ENCODE measurements around the gene KDM4F. TPM values are rescaled to one million over a fixed set of nuclear protein-coding genes. Genes with fewer than 3 reads are reported as not detected.

Gene KDM4F
- polyA plus RNA-seq, 1 donor from 2014 or later: not detected

DNA sequence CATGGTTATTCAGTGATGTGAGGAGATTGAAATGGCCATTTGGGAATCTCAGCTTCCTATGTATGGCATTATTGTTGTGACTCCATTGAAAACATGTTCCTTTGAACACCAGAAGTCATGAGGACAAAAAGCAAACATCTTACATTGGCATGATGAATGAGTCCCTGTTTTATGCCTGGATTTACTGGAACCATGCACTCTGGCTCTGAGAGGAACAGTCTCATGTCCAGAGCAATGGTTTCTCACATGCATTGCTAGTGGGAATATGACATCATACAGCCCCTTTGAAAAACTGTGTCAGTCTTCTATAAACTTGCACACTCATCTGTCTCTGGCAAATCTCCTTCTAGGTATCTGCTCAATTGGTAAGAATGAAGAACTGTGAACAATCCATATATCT is 3.4 kb upstream of the KDM4F start:
- no peaks in the 10 kb centered on the region for H3K9me3 Mint-ChIP-seq

DNA sequence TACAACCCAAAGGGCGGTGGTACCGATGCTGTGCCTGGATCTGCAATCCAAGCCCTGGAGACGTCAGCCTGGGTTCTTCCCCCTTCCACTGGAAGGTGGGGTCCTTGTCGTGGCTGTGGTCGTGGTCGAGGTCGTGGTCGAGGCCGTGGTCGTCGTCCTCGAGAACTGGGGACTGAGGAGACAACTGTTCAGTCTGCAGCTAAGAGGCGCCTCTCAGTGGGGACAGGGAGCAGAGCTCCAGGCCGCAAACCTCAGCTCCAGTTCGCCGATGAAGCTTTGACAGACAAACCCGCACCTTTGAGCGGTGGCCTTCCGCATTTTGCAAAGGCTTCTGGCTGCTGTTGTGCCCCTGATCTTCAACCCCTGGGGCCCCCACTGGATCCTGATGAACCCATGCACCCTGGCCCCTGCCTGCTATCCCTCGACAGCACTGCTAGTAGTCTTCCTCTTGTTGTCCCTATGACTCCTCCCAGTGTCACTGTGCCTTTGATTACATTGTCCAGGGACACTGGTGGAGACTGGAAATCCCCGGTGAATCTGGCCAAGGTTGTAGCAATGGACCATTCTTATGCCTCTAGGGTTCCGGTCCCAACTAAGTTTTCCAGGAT is 1.5 kb downstream of the KDM4F start:
- peak overlapping the region in 1 of 3 donors; percentile 80 for H3K27ac Mint-ChIP-seq
- H3K9me3 Mint-ChIP-seq: no peaks in the 10 kb centered on the region
- peaks cover 0 to 11% (median 7%) of the 10 kb centered on the region in 3 donors for H3K4me1 Mint-ChIP-seq
- H3K36me3 Mint-ChIP-seq: no peaks in the 10 kb centered on the region
- no peak overlapping the region for H3K4me3 Mint-ChIP-seq
- peaks cover 18% of the 10 kb centered on the region for H3K27me3 Mint-ChIP-seq

More for the DNA sequence above, 3.4 kb upstream of the KDM4F start:
- Mint-ChIP-seq H3K27ac (no peak overlapping the region), H3K4me3 (no peak overlapping the region), H3K27me3 (peaks cover 11% of the 10 kb centered on the region), H3K36me3 (no peaks in the 10 kb centered on the region), H3K4me1 (no peaks in the 10 kb centered on the region)

DNA sequence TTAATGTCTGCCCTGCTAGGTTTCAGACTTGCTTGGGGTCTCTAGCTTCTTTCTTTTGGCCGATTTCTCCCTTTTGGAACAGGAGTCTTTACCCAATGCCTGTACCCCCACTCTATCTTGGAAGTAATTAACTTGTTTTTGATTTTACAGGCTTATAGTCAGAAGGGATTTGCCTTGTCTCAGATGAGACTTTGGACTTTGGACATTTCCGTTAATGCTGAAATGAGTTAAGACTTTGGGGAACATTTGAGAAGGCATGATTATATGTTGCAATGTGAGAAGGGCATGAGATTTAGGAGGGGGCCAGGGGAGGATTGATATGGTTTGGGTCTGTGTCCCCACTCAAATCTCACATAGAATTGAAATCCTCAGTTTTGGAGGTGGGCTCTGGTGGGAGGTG is 5.1 kb downstream of the KDM4F start:
- no peaks in the 10 kb centered on the region for H3K9me3 Mint-ChIP-seq
- peaks cover 13% of the 10 kb centered on the region for H3K27me3 Mint-ChIP-seq
- H3K4me1 Mint-ChIP-seq: peaks cover 0 to 11% (median 7%) of the 10 kb centered on the region in 3 donors
- H3K4me3 Mint-ChIP-seq: no peak overlapping the region
- no peaks in the 10 kb centered on the region for H3K36me3 Mint-ChIP-seq
- peak overlapping the region in 1 of 3 donors; percentile 81 for H3K27ac Mint-ChIP-seq

DNA sequence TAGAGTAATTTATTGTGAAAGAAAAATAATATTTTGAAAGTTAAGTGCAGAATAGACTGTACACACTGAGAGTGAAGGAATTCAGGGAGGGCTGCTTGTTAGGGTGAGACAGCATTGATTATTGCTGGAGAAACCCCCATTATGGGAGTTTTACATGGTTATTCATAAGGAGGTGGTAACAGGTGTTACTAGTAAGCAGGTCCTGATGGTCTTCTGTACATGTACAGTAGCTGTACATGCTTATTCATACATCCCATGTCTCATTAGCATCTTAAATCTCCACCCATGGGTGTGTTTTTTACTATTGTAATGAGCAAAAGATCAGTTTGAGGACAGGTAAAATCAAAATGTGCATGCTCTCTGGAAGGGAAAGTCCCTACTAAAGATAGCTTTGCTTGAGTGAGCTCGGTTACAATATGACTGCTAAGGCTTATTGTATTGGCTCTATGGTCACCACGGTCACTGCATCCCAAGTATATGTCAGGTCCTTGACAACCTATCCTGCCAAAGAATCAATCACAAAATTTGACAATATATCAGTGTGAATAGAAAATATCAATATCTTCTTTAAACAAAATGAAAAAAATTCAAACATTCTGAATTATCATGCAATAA is 6.2 kb downstream of the KDM4F start:
- peaks cover 11% of the 10 kb centered on the region for H3K27me3 Mint-ChIP-seq
- peaks cover 0 to 11% (median 7%) of the 10 kb centered on the region in 3 donors for H3K4me1 Mint-ChIP-seq
- no peak overlapping the region for H3K27ac Mint-ChIP-seq
- no peaks in the 10 kb centered on the region for H3K36me3 Mint-ChIP-seq
- H3K9me3 Mint-ChIP-seq: no peaks in the 10 kb centered on the region
- H3K4me3 Mint-ChIP-seq: no peak overlapping the region

DNA sequence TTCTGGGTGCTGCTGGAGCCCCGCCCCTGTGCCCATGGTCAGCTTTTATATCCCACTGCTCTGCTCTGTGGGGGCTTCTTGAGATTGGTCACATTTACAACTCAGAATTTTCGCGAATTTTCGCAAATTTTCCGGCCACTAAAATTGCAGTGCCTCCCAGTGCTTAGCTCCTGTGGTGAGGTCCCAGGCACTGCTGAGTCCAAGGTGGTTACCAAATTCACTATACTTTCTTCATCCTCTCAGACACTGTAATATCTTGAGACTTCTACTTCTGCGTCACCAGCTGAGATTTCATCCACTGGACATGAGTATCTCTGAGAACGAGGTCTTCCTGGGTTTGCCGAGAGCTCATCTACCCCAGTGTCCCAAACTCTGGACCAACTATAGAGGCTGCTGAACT is 8.7 kb downstream of the KDM4F start:
- no peaks in the 10 kb centered on the region for H3K9me3 Mint-ChIP-seq
- H3K27ac Mint-ChIP-seq: no peak overlapping the region
- H3K27me3 Mint-ChIP-seq: peaks cover 6% of the 10 kb centered on the region

DNA sequence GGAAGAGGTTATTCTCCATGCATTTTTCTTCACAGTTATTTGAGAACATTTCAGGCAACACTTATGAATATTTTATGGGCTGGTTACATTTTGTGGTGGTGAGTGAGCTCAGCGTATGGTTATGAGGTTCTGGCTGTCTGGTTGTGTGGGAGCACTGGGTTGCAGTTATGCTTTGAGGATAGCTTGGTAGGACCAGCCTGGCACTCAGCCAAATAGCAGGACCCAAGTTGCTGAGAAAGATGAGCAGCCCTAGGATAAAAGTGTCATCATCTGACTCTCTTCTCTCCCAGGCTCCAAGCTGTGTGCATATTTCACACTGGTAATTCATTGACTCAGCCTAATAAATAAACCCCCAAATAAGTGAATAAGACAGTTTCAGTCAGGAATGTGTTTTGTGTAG is 9.4 kb downstream of the KDM4F start:
- H3K27me3 Mint-ChIP-seq: peaks cover 4% of the 10 kb centered on the region
- no peaks in the 10 kb centered on the region for H3K9me3 Mint-ChIP-seq
- H3K36me3 Mint-ChIP-seq: no peaks in the 10 kb centered on the region
- no peak overlapping the region for H3K4me3 Mint-ChIP-seq
- H3K27ac Mint-ChIP-seq: no peak overlapping the region
- peaks cover 0 to 11% (median 7%) of the 10 kb centered on the region in 3 donors for H3K4me1 Mint-ChIP-seq

More for the DNA sequence above, 8.7 kb downstream of the KDM4F start:
- Mint-ChIP-seq H3K36me3 (no peaks in the 10 kb centered on the region), H3K4me1 (peaks cover 0 to 11% (median 7%) of the 10 kb centered on the region in 3 donors), H3K4me3 (no peak overlapping the region)

DNA sequence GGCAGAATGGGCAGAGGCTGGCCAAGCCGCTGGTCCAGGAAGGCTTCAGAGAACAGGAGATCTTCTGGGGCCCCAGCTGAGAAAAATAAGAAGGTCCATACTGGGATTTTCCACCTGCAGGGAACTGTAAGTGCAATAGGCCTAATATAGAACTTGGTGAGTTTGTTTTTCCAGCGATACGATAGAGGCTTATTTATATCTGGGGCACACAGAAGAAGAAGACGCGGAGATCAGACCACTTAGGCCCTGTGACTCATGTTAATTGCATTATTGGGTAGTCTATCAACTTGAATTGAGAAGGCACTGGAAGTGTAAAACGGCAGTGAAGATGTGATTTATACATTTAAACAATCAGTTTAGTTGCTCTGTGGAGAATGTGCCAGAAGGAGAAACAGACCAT is 9.8 kb downstream of the KDM4F start:
- Mint-ChIP-seq H3K4me1 (peaks cover 0 to 11% (median 7%) of the 10 kb centered on the region in 3 donors), H3K9me3 (no peaks in the 10 kb centered on the region), H3K27me3 (peaks cover 4% of the 10 kb centered on the region), H3K4me3 (no peak overlapping the region), H3K36me3 (no peaks in the 10 kb centered on the region), H3K27ac (peak overlapping the region in 1 of 3 donors; percentile 51)

DNA sequence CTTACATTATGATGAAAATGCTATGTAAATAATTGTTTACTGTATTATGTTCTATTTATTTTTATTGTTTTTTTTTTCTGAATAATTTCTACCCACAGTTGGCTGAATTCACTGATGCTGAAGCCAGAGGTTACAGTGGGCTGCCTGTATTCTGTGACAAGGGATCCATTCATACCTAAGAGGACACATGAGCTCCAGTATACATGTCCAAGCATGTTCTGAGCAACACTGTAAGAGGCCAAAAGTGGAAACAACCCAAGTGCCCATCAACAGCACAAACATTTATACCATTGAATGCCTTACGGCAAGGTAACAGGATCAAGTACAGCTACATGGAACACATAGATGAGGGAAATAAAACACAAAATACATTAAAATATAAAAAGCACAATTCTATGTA is 16.1 kb downstream of the KDM4F start:
- no peak overlapping the region for H3K27ac Mint-ChIP-seq
- H3K27me3 Mint-ChIP-seq: peaks cover 1% of the 10 kb centered on the region
- H3K36me3 Mint-ChIP-seq: peaks cover 1% of the 10 kb centered on the region
- H3K9me3 Mint-ChIP-seq: no peaks in the 10 kb centered on the region
- peaks cover 10 to 15% (median 13%) of the 10 kb centered on the region in 3 donors for H3K4me1 Mint-ChIP-seq
- H3K4me3 Mint-ChIP-seq: no peak overlapping the region

DNA sequence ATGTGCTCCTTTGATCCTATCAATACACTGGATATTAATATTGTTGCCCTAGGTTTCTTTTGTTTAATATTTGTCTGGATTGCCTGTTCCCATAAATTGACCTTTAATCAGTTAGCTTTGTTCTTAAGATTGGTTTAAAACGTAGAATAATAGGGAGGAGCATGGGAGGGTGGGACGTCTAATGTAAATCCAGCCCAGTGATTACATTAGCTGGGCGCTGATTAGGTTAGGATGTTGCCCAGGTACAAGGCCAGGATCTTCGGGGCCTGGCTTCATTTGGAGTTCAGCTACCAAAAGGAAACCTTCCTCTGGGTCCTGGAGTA is 17.5 kb downstream of the KDM4F start, which contains the start of gene SRSF8:
SRSF8 (plus strand) TSS at position 204 of the 323 bp plus-strand sequence. CDS start 308 bp downstream, outside the sequence.
- Mint-ChIP-seq H3K4me3 (peak within 1 kb of the TSS; percentile 100), H3K4me1 (peaks cover 19 to 22% (median 21%) of the 10 kb centered on the region in 3 donors), H3K36me3 (peaks cover 1% of the 10 kb centered on the region), H3K9me3 (no peaks in the 10 kb centered on the region), H3K27ac (peak within 1 kb of the TSS; percentile 88 to 99 (median 94)), H3K27me3 (peaks cover 1% of the 10 kb centered on the region)

DNA sequence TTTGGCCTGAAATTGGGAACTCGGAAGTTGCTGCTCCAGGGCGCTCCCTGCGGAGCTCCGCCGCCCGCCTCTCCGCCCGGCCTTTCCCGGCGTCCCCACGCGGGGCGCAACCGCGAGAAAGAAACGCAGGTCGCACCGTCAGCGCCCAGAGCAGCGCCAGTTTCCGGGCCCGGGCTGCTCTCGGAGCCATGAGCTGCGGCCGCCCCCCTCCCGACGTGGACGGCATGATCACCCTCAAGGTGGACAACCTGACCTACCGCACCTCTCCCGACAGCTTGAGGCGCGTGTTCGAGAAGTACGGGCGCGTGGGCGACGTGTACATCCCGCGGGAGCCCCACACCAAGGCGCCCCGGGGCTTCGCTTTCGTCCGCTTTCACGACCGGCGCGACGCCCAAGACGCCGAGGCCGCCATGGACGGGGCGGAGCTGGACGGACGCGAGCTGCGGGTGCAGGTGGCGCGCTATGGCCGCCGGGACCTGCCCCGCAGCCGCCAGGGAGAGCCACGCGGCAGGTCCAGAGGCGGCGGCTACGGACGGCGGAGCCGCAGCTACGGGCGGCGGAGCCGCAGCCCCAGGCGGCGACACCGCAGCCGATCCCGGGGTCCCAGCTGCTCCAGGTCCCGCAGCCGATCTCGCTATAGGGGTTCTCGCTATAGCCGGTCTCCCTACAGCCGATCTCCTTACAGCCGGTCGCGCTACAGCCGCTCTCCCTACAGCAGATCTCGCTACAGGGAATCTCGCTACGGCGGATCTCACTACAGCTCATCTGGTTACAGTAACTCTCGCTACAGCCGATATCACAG is 18.0 kb downstream of the KDM4F start:
- Mint-ChIP-seq H3K9me3 (no peaks in the 10 kb centered on the region), H3K4me1 (peaks cover 19 to 24% (median 21%) of the 10 kb centered on the region in 3 donors), H3K27ac (peak overlapping the region; percentile 88 to 99 (median 94)), H3K27me3 (peaks cover 1% of the 10 kb centered on the region), H3K4me3 (peak overlapping the region; percentile 100), H3K36me3 (peaks cover 1% of the 10 kb centered on the region)

DNA sequence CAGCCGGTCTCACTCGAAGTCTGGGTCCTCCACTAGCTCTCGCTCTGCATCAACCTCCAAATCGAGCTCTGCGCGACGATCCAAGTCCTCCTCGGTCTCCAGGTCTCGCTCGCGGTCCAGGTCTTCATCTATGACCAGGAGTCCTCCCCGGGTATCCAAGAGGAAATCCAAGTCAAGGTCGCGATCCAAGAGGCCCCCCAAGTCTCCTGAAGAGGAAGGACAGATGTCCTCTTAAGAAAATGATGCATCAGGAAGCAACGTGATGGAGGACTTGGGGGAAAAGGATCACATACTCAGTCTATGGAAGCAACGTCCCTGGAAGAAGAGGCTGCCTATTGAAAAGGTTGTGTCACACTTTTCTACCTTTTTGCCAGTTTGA is 18.6 kb downstream of the KDM4F start:
- Mint-ChIP-seq H3K27ac (peak overlapping the region; percentile 88 to 99 (median 94)), H3K27me3 (no peaks in the 10 kb centered on the region), H3K4me1 (peaks cover 19 to 24% (median 24%) of the 10 kb centered on the region in 3 donors), H3K4me3 (peak overlapping the region; percentile 100), H3K9me3 (no peaks in the 10 kb centered on the region), H3K36me3 (peaks cover 1% of the 10 kb centered on the region)

DNA sequence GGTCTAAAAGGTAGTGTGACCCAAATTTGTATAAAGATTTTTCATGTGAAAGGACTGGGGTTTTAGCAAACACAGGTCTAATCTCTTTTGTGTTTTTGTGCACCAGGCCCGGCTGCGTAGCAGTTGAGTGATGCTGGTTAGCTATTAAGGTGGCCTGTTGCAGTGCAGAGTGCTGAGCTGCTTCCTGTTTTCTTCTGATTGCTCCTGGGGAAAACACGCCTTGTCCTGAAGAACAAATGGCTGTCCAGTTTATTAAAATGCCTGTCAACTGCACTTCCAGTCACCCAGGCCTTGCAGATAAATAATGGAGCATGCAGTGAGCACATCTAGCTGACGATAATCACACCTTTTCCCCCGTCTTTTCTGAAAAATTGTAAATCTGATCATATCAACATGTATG is 19.3 kb downstream of the KDM4F start:
- H3K4me1 Mint-ChIP-seq: peaks cover 19 to 28% (median 26%) of the 10 kb centered on the region in 3 donors

DNA sequence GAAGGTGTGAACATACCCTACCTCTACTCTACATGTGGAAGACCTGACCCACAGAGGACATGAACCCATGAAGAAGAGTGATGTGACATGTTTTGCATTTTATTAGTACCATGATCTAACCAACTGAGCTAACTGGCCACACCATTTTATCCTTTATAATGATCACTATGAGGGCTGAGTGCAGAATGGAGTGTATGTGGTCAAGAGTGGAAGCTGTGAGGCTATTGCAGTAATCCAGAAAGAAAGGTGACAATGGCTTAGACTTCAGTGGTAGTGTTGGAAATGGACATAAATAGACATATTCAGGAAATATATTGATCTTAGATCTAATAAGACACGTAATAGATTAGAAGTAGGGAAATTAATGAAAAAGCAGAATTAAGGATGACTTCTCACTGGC is 21.2 kb downstream of the KDM4F start:
- Mint-ChIP-seq H3K4me3 (peak overlapping the region in 2 of 4 donors; percentile 1 to 14), H3K36me3 (peaks cover 1% of the 10 kb centered on the region), H3K4me1 (peaks cover 21 to 28% (median 26%) of the 10 kb centered on the region in 3 donors), H3K9me3 (no peaks in the 10 kb centered on the region), H3K27me3 (no peaks in the 10 kb centered on the region), H3K27ac (no peak overlapping the region)

More for the DNA sequence above, 19.3 kb downstream of the KDM4F start:
- peak overlapping the region; percentile 100 for H3K4me3 Mint-ChIP-seq
- H3K36me3 Mint-ChIP-seq: peaks cover 1% of the 10 kb centered on the region
- no peaks in the 10 kb centered on the region for H3K9me3 Mint-ChIP-seq
- no peaks in the 10 kb centered on the region for H3K27me3 Mint-ChIP-seq
- H3K27ac Mint-ChIP-seq: peak overlapping the region; percentile 88 to 99 (median 94)

DNA sequence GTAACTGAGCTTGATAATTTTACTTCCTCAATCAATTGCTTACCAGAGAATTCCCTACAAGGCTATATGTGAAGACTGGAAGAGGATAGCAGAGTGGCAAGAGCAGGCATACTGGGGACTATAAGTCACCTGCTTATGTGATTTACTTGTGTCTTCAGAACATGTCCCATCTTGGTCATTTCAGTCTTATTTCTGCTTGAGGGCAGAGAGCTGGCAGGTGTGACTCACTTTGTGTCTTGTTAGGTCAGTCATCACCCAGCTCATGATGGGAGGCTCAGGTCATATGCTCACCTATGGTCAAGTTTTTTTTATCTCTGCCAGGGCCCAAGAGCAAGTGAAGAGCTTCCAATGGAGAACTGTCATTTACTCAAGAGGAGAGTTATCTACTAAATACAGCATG is 23.7 kb downstream of the KDM4F start:
- no peaks in the 10 kb centered on the region for H3K9me3 Mint-ChIP-seq
- H3K4me3 Mint-ChIP-seq: no peak overlapping the region
- H3K27ac Mint-ChIP-seq: no peak overlapping the region
- H3K27me3 Mint-ChIP-seq: no peaks in the 10 kb centered on the region
- peaks cover 1% of the 10 kb centered on the region for H3K36me3 Mint-ChIP-seq
- H3K4me1 Mint-ChIP-seq: peaks cover 21 to 29% (median 23%) of the 10 kb centered on the region in 3 donors

Data from IgD-negative memory B cell (primary cell).